ENCODE results near the gene PLEKHA6. TPM values are rescaled to one million over a fixed set of nuclear protein-coding genes. Genes with fewer than 3 reads are reported as not detected.

PLEKHA6 gene
- total RNA-seq, 1 donor from 2014 or later = 15.4 TPM

- TF ChIP-seq CTCF (IDR thresholded peaks at IDR 0.05; ENCODE audit: insufficient read depth, low read length, poor library complexity, severe bottlenecking) = no peak
- no peak for DNase-seq (ENCODE audit: low read depth)
Observed at GRCh38 chr1:204337583-204337982, 22.1 kb downstream of the PLEKHA6 start.

GRCh38 chr1:204337036-204337429, 22.7 kb downstream of the PLEKHA6 start:
- Histone ChIP-seq H3K4me3 (ENCODE audit: low read depth, low read length) (no peak overlapping the region), H3K27me3 (ENCODE audit: control insufficient read depth, insufficient read depth, low read length) (no peaks in the 10 kb centered on the region), H3K36me3 (ENCODE audit: control insufficient read depth, insufficient read depth, low read length) (no peaks in the 10 kb centered on the region)
- TF ChIP-seq CTCF (IDR thresholded peaks at IDR 0.05; ENCODE audit: insufficient read depth, low read length, poor library complexity, severe bottlenecking) = no peak
- no peak for DNase-seq (ENCODE audit: low read depth)

More at GRCh38 chr1:204337583-204337982, 22.1 kb downstream of the PLEKHA6 start:
- Histone ChIP-seq H3K4me3 (ENCODE audit: low read depth, low read length) (no peak overlapping the region), H3K36me3 (ENCODE audit: control insufficient read depth, insufficient read depth, low read length) (no peaks in the 10 kb centered on the region), H3K27me3 (ENCODE audit: control insufficient read depth, insufficient read depth, low read length) (no peaks in the 10 kb centered on the region)

- no peak for TF ChIP-seq CTCF (IDR thresholded peaks at IDR 0.05; ENCODE audit: insufficient read depth, low read length, poor library complexity, severe bottlenecking)
- Histone ChIP-seq H3K27me3 (ENCODE audit: control insufficient read depth, insufficient read depth, low read length) (no peaks in the 10 kb centered on the region), H3K4me3 (ENCODE audit: low read depth, low read length) (no peak overlapping the region), H3K36me3 (ENCODE audit: control insufficient read depth, insufficient read depth, low read length) (no peaks in the 10 kb centered on the region)
- no peak for DNase-seq (ENCODE audit: low read depth)
Observed at GRCh38 chr1:204336421-204337035, 23.2 kb downstream of the PLEKHA6 start.

- no peak for TF ChIP-seq CTCF (IDR thresholded peaks at IDR 0.05; ENCODE audit: insufficient read depth, low read length, poor library complexity, severe bottlenecking)
- DNase-seq (ENCODE audit: low read depth) = no peak
- Histone ChIP-seq H3K36me3 (ENCODE audit: control insufficient read depth, insufficient read depth, low read length) (no peaks in the 10 kb centered on the region), H3K27me3 (ENCODE audit: control insufficient read depth, insufficient read depth, low read length) (no peaks in the 10 kb centered on the region), H3K4me3 (ENCODE audit: low read depth, low read length) (no peak overlapping the region)
Observed at GRCh38 chr1:204335533-204335932, 24.2 kb downstream of the PLEKHA6 start.

DNA sequence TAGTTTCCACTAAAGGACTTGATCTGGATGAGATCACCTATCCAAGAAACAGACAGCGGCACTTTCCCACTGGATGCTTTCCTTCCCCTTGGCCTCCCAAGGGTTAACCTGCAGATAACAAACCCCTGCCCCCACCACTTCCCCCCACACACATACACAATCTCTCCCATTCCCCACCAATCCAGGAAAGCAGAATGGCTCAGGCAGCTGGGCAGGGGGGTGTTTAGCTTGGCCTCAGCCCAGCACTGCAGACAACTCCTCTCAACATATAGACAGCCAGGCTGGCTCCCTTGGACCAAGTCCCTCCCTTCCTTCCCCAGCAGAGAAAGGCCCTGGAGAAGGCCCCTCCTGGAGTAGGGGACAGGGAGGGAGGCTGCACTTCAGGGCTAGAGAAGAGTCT, 24.6 kb downstream of the PLEKHA6 start:
- no peak for TF ChIP-seq CTCF (IDR thresholded peaks at IDR 0.05; ENCODE audit: insufficient read depth, low read length, poor library complexity, severe bottlenecking)
- no peak overlapping the region for H3K4me3 ChIP-seq (ENCODE audit: low read depth, low read length)

GRCh38 chr1:204334455-204334854, 25.3 kb downstream of the PLEKHA6 start:
- DNase-seq (ENCODE audit: low read depth) = no peak
- TF ChIP-seq CTCF (IDR thresholded peaks at IDR 0.05; ENCODE audit: insufficient read depth, low read length, poor library complexity, severe bottlenecking) = no peak
- H3K36me3 ChIP-seq (ENCODE audit: control insufficient read depth, insufficient read depth, low read length) = no peaks in the 10 kb centered on the region

More for the DNA sequence above, 24.6 kb downstream of the PLEKHA6 start:
- Histone ChIP-seq H3K27me3 (ENCODE audit: control insufficient read depth, insufficient read depth, low read length) (no peaks in the 10 kb centered on the region), H3K36me3 (ENCODE audit: control insufficient read depth, insufficient read depth, low read length) (no peaks in the 10 kb centered on the region)
- DNase-seq (ENCODE audit: low read depth) = no peak

More at GRCh38 chr1:204334455-204334854, 25.3 kb downstream of the PLEKHA6 start:
- H3K27me3 ChIP-seq (ENCODE audit: control insufficient read depth, insufficient read depth, low read length) = no peaks in the 10 kb centered on the region
- H3K4me3 ChIP-seq (ENCODE audit: low read depth, low read length) = no peak overlapping the region

Data from kidney epithelial cell (primary cell).